Right lung (tissue), 5 donors: Measurements from ENCODE around the gene GLB1L2. TPM values are rescaled to one million over a fixed set of nuclear protein-coding genes. Genes with fewer than 3 reads are reported as not detected.

Source experiments
- DNase-seq, 2 donors: peaks; one replicate each; pipeline ENCODE4 v3.0.0-alpha.2; 2013
- polyA plus RNA-seq, 5 donors: library from polyadenylated mRNA; unstranded; fragments of 120-200 nt; gene quantifications; one replicate each; pipeline versions ENCODE4 v1.2.1 to v1.2.3, GENCODE V29; 2013; ENCODE audit warnings: inconsistent platforms in 1 of 5, low replicate concordance in 1 of 5; ENCODE audit not compliant: insufficient read length in 5 of 5, insufficient read depth in 1 of 5

The GLB1L2 gene
- polyA plus RNA-seq, 5 donors = 4.7 to 6.0 (median 4.8) TPM

DNA sequence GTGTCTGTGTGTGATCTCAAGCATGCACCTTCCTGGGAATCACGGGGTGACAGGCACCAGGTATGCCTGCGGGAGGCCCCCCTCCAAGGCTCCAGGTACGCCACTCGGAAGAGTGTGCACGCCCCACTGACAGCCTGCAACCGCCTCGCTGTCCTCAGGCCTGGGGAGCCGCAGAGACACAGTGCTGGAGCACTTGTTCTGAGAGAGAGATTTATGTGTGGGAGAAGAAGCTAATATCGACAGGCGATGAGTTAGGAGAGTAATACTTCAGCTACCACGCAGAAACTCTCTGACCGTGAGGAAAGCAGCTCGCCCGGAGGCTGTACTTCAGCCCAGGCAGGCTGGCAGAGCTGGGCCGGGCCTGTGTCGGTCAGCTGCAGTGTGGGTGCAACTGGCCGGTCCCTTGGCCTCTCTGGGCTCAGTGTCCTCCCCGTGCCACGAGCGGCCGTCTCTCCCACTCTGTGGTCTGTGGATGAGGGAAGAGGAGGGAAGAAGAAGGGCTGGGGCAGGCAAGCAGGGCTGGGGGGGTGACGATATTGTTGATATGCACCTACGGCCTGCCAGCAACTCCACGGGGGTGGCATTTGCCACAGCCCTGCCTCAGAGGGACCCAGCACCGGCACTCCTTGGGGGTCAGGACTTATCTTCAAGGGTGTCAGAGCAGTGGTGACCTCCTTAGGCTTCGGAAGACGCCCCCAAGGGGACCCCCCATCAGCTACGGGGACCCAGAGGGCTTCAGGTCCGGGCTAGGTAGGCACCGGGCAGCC lies 73.0 kb downstream of the GLB1L2 start:
- no peak for DNase-seq

DNA sequence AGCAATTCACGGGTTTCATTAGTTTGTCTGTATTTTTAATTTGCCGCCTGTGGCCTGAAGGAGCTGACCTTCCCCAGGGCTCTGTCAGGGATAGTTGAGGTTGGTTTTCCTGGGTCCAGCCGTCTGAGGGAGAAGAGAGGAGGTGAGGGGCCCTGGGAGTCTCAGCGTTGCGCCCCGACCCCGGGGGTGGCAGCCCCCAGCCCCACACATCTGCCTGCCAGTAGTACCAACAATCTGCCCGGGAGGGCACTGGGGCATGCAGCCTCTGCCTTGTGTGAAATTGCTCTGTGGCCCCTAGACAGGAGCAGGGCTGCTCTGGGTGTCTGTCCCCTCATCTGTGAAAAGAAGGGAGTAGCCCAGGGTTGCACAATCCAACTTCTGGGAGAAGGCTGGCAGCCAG lies 73.6 kb downstream of the GLB1L2 start:
- no peak for DNase-seq

DNA sequence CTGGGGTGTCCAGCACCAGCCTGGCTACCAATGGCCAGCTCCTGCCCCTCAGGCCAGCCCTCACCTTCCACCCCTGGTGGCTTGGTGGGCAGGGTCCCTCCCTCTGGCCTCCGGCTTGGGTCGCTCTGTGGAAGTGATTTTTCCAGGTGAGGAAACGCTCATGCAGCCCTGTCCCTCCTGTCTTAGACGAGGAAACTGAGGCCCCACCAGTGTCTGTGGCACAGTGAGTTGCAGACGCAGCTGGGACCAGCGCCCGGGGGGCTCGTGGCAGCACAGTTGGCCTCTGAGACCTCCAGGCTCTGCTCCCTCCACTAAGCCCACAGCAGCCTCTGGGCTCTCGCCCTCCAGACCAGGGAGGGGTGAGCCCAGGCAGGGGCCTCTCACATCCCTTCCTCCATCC lies 74.1 kb downstream of the GLB1L2 start:
- no peak for DNase-seq

DNA sequence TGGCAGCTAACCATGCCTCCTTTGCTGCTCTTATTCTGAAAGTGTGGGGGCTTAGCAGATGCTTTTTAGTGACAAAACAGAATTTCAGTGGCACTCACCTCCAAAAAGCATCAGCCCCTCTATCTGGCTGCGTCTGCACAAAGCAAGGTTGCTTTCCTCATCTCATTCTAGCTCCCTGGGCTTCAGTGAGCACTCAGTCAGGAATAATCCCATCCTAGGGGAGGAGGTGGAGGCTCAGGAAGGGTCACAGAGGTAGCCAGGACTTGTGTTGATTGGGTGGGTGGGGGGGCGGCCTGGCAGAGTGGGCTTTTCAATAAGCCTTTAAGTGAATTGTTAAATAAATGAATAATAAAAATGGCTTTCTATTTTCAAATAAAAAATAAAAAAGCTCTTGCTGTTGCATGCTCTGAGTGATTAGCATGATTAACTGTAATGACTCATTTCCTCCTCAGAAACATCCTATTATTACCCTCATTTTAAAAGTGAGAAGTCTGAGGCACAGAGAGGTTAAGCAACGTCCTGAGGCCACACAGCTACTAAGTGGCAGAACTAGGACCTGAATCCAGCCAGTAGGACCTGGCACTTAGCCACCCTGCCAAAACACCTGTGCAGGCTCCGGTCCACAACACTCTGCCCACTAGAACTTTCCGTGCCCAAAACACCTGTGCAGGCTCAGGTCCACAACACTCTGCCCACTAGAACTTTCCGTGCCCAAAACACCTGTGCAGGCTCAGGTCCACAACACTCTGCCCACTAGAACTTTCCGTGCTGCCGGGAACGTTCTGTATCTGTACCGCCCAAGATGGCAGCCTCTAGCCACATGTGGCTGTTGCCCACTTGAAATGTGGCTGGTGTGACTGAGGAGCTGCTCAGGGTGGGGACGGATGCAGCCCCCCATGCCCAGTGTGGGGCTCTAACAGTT lies 74.7 kb downstream of the GLB1L2 start:
- DNase-seq = no peak

DNA sequence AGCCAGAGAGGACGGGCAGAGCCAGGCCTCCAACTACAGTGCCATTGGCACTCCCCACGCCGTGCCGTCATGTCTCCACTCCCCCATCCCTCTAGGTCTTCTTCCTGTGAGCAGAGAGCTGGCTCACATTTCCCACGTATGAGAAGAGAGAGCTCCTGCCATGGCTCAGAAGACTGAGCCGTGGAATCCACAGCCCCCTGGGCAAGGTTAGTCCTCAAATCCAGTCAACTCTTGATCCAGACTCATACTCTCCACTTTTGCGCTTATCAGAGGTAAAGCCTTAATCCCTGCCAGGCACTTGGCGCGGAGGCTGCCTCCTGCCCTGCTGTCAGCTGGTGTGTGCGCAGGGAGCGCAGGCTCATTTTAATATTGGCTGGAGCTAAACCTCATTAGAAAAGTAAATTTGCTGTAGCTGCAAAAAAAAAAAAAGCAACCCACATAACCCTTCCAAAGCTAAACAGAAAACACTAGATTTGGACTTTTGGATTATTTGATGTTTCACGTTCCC lies 75.6 kb downstream of the GLB1L2 start:
- no peak for DNase-seq

DNA sequence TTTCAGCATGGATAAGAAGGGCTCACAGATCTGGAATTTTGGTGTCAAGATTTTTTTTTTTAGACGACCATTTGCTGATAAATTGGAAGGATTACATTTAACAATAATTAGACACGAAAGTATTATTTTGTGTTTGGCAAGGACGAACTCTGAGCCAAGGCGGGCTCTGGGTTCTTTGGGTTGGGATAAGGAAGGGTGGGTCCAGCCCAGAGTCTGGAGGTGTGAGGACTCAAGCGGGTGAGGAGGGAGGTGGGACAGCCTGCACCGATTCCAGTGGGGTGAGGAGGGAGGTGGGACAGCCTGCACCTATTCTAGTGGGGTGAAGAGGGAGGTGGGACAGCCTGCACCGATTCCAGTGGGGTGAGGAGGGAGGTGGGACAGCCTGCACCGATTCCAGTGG lies 76.1 kb downstream of the GLB1L2 start:
- no peak for DNase-seq

DNA sequence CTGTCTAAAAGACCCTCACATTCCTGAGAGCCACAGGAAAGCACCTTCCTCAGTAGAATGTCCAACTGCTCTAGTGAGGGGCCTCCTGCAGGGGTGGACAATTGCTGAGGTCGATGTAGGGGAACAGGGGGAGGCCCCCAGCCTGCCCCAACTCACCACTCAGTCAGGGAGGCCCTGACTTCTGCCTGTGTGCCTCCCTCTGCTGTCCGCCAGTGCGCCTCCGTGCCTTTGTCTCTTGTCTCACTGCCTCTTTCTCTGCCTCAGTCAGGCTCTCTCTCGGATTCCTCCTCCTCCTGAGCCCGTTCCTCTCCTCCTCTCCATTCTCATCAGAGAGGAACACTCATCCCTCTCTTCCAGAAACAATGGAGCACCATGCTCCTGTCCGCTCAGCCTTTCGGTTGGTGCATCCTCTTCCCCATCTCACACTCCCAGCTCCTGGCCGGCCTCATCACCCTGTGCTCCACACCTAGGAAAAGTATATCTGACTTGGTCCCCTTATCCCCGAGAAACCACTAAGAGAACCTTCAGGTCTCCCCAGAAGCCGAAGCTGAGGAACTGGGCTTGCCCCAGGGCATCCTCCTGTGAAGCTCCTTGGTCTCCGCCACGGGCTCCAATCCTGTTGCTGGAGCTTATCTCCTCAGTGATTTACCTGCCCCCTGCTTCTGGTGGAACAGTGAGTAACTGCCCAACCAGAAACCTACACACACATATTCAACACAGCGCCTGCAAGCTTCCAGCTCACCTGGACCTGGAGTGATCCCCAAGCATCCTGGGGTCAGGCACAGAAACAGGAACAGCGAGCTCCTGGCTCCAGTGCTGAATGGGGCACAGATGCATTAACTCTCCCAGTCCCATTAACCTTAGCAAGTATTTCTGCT lies 78.0 kb downstream of the GLB1L2 start:
- DNase-seq = no peak

DNA sequence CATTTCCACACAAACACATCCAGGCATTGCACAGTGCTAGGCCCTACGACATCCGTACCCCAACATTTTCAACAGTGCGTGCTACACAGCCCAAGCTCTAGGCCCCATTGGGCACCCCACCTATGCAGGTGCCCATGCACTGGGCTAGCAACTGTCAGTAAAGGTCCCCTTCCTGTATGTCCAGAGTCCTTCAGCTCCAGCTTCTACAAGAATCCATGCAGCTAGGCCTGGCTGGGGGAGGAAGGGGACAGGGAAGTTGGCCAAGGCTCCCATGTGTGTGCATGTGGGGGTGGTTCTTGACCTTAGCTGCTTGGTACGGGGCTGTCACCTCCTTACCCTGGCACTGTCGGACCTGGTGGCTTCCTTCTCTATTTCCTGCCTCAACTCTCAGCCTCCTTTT lies 79.0 kb downstream of the GLB1L2 start:
- no peak for DNase-seq

DNA sequence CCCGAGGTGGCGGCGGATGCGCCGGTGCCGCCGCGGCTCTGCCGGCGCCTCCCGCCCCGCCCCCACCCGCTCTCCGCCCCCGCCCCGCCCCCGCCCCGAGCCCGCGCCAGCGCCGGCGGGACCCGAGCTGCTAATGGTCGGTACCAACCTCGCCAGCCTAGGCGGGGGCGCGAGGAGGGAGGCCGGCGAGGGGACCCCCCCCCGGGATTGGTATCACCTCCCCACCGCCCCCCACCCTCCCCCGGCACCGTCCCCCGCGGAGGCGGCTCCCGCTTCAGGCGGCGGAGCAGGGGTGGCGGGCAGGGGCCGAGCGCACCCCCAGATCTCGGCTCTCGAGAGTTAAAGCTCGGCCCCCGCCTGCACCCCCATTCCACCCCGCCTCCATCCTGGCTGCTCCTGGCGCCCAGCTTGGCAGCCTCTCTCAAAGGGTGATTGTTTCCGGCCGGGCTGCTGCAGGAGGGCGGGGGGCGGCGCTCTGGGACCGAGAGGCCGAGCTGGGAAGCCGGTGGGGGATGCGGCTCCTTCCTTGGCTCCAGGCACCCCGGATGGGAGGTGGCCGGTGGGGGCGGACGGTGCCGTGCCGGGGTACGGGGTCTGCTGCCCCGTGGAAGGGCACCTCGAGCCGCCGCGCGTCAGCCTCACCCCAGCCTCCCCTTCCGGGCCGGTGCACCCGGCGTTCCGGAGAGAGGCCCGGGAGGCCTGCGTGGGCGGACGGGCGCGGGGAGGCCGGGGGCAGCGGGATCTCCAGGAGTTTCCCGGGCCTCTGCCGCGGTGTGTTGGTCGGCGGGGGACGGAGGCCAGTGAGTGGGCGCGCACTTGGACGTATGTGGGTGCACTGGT lies 80.6 kb downstream of the GLB1L2 start, which contains the start of gene B3GAT1:
TSS of gene B3GAT1 (minus strand) at position 40 of the 840 bp plus-strand sequence. CDS start 24,583 bp downstream, outside the sequence.
- peak; percentile 12 to 19 for DNase-seq

DNA sequence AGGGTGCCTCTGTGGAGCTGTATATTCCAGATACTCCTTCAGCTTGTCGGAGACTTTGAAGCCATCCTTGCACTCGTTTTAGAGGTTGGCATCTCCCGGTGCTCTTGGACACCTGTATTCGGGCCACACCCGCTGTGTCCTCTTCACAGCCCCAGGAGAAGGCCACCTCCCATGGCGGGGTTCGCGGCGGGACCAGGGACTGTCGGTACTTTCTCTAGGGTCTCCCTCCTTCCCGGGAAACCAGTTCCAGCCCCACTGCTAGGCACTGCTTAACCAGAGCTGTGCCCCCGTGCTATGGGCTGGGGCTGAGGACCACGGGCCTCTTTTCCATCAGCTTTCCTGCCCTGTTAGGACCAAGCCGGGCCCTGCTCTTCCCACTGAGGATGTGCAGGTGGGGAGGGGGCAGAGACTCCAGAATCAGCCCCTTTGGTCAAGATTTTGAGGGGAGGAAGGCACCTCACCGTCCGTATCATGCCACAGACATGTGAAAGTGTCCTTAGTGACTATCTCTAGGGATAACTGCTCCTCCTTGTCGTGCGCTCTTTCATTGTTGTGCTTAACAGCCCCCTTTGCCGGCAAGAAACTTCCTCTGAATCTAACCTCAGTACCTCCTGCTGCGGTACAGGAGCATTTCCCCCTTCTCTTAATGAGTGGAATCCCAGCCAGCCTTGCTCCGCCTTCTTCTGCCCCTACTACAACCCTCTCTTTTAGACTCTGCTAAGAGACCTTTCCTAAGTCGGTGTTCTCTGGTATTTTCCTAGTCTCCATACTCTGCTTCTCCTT lies 81.4 kb downstream of the GLB1L2 start:
- no peak for DNase-seq

DNA sequence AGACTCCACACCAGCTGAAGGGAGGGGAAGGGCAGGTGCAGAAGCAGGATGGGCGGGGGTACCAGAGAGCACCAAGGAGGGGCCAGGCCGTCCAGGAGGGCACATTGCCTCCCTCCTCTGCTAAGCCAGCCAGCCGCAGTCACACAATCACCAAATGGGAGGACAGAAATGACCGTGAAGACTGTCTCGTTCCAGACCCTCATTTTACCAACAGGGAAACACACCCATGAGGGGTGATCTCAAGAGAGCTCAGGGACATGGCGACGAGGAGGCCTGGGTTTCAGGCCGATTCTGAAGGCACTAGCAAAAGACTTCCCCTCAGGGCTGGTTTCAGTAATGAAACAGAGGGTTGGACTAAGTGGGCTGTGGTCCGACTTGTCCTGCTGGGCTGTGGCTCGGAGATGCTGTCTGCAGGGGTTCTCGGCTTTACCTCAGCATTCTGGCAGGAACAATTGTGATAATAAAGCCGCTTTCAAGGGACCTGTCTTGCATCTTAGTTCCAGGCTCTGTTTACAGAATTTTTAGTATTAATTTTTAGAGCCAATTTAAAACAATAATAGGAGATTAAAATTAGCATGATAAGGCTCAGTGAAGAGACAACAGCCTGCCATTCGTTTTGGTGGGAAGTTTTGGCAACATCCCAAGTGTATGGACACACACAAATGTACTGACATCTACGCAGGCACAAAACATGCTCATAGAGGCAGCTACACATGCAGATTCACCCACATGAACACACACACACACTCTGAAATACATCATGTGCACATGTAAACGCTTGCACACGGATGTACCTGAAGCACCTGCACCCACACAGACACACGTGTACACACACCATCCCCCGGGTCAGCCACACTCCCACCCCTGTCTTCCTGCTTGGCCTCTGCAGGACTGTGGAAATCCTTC lies 82.3 kb downstream of the GLB1L2 start:
- no peak for DNase-seq

DNA sequence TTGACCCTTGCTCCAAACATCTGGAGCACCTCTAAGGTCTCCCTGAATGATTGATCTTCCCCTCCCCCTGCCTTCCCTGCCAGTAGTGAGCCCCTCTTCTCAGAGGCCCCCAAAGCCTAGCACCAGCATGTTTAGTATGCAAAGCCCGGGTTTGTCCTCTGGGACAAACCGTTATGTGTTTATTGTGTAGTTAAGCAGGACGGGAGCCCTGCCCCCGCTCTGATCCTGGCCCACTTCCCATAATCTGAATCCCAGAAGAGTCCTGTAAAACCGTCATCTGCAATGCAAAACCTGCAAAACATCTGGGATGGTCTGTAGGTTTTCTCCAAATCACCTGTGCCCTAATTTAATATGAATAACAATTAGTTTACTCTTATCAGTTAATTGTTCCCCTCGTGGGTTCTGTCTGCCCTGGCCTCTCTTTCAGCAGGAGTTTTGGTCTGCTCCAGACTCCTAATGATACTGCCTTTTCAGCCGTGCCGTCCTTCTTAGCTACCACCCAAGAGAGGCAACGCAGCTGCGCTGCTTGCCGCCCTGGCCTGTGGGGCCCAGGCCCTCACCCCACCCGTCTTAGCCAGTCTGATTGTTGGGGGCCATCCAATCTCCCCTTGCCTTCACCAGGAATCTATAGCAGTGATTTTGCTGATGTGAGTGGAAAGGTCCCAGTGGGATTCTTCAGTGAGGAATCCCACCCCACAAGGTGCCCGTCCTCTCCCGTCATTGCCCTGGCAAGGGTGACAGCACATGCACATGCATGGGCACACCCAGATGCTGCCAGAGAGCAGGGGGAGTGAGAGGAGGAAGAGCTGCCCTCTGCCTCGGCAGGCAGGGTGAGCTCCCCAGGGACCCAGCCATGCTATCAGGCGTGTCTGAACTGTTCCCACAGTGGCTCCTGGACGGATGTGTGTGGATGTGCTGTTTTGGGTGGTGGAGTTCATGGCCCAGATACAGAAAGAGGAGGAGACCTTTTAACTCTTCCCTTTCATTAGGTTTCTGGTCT lies 83.3 kb downstream of the GLB1L2 start:
- DNase-seq = no peak

DNA sequence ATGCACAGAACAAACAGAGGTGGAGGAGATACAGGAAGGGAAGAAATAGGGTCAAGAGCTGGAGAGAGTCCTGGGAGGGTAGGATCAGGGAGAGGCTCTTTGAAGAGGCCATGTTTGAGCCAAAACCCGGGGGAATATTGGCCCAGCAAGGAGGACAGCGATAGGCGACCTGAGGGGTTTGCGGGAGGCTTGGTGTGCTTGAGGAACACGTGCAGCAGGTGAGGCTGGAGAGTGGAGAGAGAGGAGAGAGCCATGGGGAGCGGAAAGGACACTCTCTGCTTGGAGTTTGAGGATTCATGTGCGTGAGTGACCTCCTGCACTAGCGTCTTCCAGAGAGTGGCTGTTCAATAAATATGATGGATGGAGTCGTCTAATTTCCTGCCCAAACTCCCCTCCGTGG lies 84.9 kb downstream of the GLB1L2 start:
- no peak for DNase-seq

DNA sequence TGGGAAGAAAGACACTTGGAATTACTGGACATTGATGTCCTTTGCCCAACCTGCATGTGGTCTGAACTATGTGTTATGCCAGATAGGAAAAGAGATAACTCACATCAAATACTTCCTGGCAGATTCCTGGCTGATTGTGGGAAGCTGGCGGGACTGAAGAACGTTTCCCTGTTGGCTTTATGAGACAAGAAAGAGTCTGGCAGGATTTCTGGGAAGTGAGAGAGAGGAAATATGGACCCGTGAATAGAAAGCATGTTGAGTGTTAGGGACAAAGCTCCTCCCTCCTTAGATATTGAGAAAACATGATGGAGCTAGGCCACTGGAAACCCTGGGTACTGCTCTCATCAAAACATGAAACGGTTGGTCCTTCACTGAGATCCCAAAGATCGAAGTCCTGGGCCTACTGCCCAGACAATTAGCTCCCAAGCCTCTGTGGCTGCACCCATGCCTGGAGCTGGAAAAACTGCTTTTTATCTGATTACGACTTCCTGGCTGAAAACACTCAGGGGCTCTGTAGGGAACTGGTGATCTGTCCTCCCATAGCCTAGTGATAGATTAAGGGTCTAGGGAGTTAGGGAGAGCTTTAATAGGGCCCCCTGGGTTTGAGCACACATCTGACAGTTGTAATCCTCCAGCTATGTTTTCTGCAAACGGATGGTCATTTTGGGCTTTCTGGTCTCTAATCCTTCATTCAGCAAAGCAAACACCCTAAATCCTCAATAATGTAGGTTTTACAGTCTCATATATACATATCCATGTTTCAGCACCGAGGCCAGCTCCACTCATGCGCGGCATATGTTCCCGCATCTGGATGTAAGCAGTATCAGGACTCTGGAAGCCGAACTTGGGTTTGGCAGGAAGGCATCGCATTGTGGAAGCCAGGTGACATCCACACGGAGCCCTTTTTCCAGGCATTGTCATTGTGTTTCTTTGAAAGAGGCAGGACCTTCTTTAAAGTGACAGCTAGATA lies 86.4 kb downstream of the GLB1L2 start:
- peak; percentile 27 to 43 for DNase-seq

DNA sequence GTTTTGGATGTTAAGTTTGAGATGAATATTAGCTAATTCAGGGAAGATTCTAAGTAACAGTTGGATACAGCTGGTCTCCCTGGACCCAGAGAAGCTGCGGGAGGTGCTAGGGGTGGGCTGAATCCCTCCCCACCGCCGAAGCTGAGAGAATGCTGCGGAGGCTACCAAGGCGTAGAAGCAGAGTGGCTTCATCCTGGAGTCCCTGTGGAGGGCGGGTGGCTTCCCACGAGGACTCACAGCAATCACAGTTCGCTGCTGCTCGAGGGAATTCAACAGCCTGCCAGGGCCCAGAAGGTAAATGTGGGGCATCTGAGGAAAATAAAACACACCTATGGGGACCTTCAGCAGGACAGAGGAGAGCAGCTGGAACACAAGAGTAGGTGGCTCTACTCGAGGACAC lies 91.3 kb downstream of the GLB1L2 start:
- no peak for DNase-seq

DNA sequence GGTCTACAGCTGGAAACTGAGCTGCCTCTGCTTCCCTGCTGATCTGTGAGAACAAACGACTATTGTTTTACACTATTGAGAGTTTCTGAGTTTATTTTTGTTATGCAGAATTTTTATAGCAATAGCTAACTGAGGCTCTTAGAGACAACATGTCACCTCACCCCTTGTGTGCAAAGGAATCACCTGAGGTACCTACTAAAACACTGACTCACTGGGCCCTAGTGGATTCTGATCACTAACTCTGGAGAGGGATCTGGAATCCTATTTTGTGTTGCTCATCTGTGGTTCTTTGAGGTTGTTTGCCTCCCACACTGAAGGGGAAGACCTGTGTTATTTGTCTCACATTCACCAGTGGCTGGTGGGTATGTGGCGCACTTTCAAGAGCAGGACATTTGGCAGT lies 93.6 kb downstream of the GLB1L2 start:
- no peak for DNase-seq
